HEK293 (cell line): ENCODE results near the gene CABCOCO1.

Source experiments
- CTCF ChIA-PET: fragments of 350-600 bp; formaldehyde crosslinking; extraction: SDS; loops from one replicate; lab custom pipeline; 2021; ENCODE audit warnings: antibody characterized with exemption; lab: Yijun Ruan, JAX
- POLR2A ChIA-PET: fragments of 300-600 bp; formaldehyde crosslinking; extraction: SDS; loops from one replicate; lab custom pipeline; 2020; ENCODE audit warnings: antibody characterized with exemption, inconsistent platforms; lab: Yijun Ruan, JAX
- H3K27ac ChIP-seq: fragments of 200-500 bp; sonication (Bioruptor generic); 2 replicates; pipeline ENCODE4 v1.5.1; 2014; ENCODE audit warnings: low read depth, low read length, control low read depth, inconsistent platforms; ENCODE audit errors: extremely low read depth
- H3K36me3 ChIP-seq, 2 experiments: fragments of 200-500 bp in 1 of 2; sonication (Bioruptor generic) in 1 of 2; 1 replicate in 1 of 2; 2 replicates in 1 of 2; pipeline ENCODE4 v1.5.1; 2014 to 2017; ENCODE audit warnings: inconsistent platforms in 2 of 2, low read length in 2 of 2; ENCODE audit not compliant: control insufficient read depth in 2 of 2, insufficient read depth in 1 of 2
- H3K4me1 ChIP-seq: fragments of 200-500 bp; sonication (Bioruptor generic); 2 replicates; pipeline ENCODE4 v1.5.1; 2014; ENCODE audit warnings: mild to moderate bottlenecking, low read length, inconsistent platforms; ENCODE audit not compliant: control insufficient read depth, insufficient read depth
- H3K4me3 ChIP-seq: 2 replicates; pipeline ENCODE4 v1.5.1; 2011; ENCODE audit warnings: low read depth, mild to moderate bottlenecking, control low read depth, low read length, moderate library complexity
- H3K9me3 ChIP-seq: fragments of 200-500 bp; sonication (Bioruptor generic); 2 replicates; pipeline ENCODE4 v1.5.1; 2014; ENCODE audit warnings: low read depth, low read length, inconsistent platforms; ENCODE audit not compliant: control insufficient read depth, insufficient read depth
- GFI1B ChIP-seq: fragments of 450-650 bp; formaldehyde crosslinking; IDR thresholded peaks from 2 replicates; pipeline ENCODE4 v1.5.1; 2016; ENCODE audit warnings: missing biosample characterization, missing genetic modification characterization
- SCRT1 ChIP-seq: fragments of 450-650 bp; formaldehyde crosslinking; IDR thresholded peaks from 2 replicates; pipeline ENCODE4 v1.5.1; 2016; ENCODE audit warnings: missing biosample characterization, missing genetic modification characterization, borderline replicate concordance
- YY1 ChIP-seq: fragments of 450-650 bp; formaldehyde crosslinking; IDR thresholded peaks from 2 replicates; pipeline ENCODE4 v1.5.1; 2018; ENCODE audit warnings: missing biosample characterization, missing genetic modification characterization
- ZFP37 ChIP-seq: fragments of 450-650 bp; formaldehyde crosslinking; IDR thresholded peaks from 2 replicates; pipeline ENCODE4 v1.5.1; 2016; ENCODE audit warnings: missing biosample characterization, missing genetic modification characterization
- ZNF214 ChIP-seq: fragments of 450-650 bp; formaldehyde crosslinking; IDR thresholded peaks from 2 replicates; pipeline ENCODE4 v1.5.1; 2017; ENCODE audit warnings: missing biosample characterization, mild to moderate bottlenecking, missing genetic modification characterization, borderline replicate concordance
- ZNF324 ChIP-seq: fragments of 450-650 bp; formaldehyde crosslinking; IDR thresholded peaks from 2 replicates; pipeline ENCODE4 v1.5.1; 2016; ENCODE audit warnings: missing biosample characterization, missing genetic modification characterization
- ZNF394 ChIP-seq: fragments of 450-650 bp; formaldehyde crosslinking; IDR thresholded peaks from 2 replicates; pipeline ENCODE4 v1.5.1; 2016; ENCODE audit warnings: missing biosample characterization, missing genetic modification characterization, mild to moderate bottlenecking, moderate library complexity, borderline replicate concordance
- ZNF521 ChIP-seq: fragments of 450-650 bp; formaldehyde crosslinking; IDR thresholded peaks from 2 replicates; pipeline ENCODE4 v1.5.1; 2017; ENCODE audit warnings: missing biosample characterization, mild to moderate bottlenecking, missing genetic modification characterization
- ZNF544 ChIP-seq: fragments of 450-650 bp; formaldehyde crosslinking; IDR thresholded peaks from 2 replicates; pipeline ENCODE4 v1.5.0; 2017; ENCODE audit warnings: missing biosample characterization, missing genetic modification characterization
- ZNF600 ChIP-seq: fragments of 450-650 bp; formaldehyde crosslinking; IDR thresholded peaks from 2 replicates; pipeline ENCODE4 v1.5.1; 2016; ENCODE audit warnings: missing biosample characterization, missing genetic modification characterization
- ZNF624 ChIP-seq: fragments of 450-650 bp; formaldehyde crosslinking; IDR thresholded peaks from 2 replicates; pipeline ENCODE4 v1.5.1; 2017; ENCODE audit warnings: missing biosample characterization, missing genetic modification characterization
- ZNF701 ChIP-seq: fragments of 450-650 bp; formaldehyde crosslinking; IDR thresholded peaks from 2 replicates; pipeline ENCODE4 v1.5.1; 2016; ENCODE audit warnings: missing biosample characterization, missing genetic modification characterization
- ZNF791 ChIP-seq: fragments of 450-650 bp; formaldehyde crosslinking; IDR thresholded peaks from 2 replicates; pipeline ENCODE4 v1.5.1; 2016; ENCODE audit warnings: missing biosample characterization, missing genetic modification characterization
- ZSCAN30 ChIP-seq: fragments of 450-650 bp; IDR thresholded peaks from 2 replicates; pipeline ENCODE4 v1.5.1; 2018; ENCODE audit warnings: missing biosample characterization, mild to moderate bottlenecking, missing genetic modification characterization, moderate library complexity
- TF ChIP-seq, protein P1 (sequence below): fragments of 450-650 bp; formaldehyde crosslinking; conservative IDR thresholded peaks from 2 replicates; pipeline ENCODE4 v1.5.1; 2016; ENCODE audit warnings: low read depth, missing biosample characterization, missing genetic modification characterization
- TF ChIP-seq, protein P2 (sequence below): fragments of 450-650 bp; formaldehyde crosslinking; IDR thresholded peaks from 2 replicates; pipeline ENCODE4 v1.5.1; 2016; ENCODE audit warnings: missing biosample characterization, missing genetic modification characterization
- TF ChIP-seq, protein P3 (sequence below): fragments of 450-650 bp; formaldehyde crosslinking; conservative IDR thresholded peaks from 2 replicates; pipeline ENCODE4 v1.5.1; 2016; ENCODE audit warnings: low read depth, missing biosample characterization, missing genetic modification characterization

The CABCOCO1 gene

DNA sequence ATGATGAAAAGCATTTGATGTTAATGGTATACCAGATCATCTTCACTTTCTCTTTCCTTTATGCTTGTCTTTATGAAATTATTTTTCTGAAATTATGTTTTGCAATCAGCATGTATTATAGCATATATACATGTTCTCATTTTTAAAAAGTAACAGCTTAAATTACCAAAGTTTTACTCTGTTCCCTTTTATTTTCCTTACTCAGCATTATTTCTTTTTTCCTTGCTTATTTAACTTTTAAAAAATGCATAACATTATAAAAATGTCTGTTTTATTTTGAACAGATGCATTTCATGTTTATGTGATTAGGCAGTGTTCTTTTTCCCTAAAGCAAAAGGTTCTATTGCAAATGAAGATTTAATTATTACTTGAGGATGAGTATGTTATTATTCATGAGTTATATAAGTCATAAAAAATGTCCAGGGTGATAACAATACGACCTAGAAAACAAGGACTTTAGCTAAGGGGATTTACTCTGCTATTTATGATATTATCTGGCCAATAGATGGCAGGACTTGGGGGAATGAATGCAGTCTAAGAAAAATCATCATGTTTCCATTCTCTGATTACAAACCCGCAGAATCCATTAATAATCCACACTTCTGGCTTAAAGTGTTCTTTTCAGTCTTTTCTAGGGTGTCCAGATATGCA is 38.5 kb downstream of the CABCOCO1 start:
- H3K9me3 ChIP-seq = no peaks in the 10 kb centered on the region
- no peaks in the 10 kb centered on the region for H3K36me3 ChIP-seq
- no peaks in the 10 kb centered on the region for H3K4me1 ChIP-seq
- H3K4me3 ChIP-seq = no peak overlapping the region
- TF ChIP-seq ZNF600 (tag by site-specific recombination) (no peak), ZNF791 (tag by site-specific recombination) (no peak), SCRT1 (tag by site-specific recombination) (no peak), GFI1B (tag by site-specific recombination) (no peak), ZNF544 (tag by site-specific recombination) (no peak), YY1 (tag by site-specific recombination) (no peak), ZFP37 (tag by site-specific recombination) (no peak)
- TF ChIP-seq, protein P1, sequence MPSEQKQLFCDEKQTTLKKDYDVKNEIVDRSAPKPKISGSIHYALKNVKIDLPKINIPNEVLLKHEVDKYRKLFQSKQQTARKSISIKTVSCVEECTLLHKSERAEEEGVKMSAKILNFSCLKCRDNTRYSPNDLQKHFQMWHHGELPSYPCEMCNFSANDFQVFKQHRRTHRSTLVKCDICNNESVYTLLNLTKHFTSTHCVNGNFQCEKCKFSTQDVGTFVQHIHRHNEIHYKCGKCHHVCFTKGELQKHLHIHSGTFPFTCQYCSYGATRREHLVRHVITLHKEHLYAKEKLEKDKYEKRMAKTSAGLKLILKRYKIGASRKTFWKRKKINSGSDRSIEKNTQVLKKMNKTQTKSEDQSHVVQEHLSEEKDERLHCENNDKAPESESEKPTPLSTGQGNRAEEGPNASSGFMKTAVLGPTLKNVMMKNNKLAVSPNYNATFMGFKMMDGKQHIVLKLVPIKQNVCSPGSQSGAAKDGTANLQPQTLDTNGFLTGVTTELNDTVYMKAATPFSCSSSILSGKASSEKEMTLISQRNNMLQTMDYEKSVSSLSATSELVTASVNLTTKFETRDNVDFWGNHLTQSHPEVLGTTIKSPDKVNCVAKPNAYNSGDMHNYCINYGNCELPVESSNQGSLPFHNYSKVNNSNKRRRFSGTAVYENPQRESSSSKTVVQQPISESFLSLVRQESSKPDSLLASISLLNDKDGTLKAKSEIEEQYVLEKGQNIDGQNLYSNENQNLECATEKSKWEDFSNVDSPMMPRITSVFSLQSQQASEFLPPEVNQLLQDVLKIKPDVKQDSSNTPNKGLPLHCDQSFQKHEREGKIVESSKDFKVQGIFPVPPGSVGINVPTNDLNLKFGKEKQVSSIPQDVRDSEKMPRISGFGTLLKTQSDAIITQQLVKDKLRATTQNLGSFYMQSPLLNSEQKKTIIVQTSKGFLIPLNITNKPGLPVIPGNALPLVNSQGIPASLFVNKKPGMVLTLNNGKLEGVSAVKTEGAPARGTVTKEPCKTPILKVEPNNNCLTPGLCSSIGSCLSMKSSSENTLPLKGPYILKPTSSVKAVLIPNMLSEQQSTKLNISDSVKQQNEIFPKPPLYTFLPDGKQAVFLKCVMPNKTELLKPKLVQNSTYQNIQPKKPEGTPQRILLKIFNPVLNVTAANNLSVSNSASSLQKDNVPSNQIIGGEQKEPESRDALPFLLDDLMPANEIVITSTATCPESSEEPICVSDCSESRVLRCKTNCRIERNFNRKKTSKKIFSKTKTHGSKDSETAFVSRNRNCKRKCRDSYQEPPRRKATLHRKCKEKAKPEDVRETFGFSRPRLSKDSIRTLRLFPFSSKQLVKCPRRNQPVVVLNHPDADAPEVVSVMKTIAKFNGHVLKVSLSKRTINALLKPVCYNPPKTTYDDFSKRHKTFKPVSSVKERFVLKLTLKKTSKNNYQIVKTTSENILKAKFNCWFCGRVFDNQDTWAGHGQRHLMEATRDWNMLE (tag by site-specific recombination) = no peak
- ChIA-PET CTCF (interaction anchor here (0.6 kb wide), 1 partner anchor 26 kb away, joined by 3 read pairs; no protein-coding TSS in a partner anchor), POLR2A (no interaction called here)
- no peak overlapping the region for H3K27ac ChIP-seq

DNA sequence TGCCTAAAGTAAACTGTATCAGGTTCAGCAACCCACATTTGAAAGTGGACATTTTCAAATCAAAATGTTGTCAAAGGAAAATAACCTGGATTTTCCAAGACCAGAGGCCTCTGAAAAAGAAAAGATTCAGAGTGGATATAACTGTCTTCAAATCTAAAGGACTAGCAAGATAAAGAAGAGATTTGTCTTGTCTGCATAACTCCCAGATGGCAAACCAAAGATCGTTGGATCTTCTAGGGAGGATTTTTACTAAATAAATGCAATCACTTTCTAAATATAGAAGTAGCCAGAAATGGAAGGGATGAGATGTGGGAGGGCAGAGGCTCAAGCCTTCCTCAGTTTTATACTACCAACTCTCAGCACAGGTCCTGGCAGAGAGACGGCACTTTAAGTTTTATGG is 39.0 kb downstream of the CABCOCO1 start:
- TF ChIP-seq, protein P2, sequence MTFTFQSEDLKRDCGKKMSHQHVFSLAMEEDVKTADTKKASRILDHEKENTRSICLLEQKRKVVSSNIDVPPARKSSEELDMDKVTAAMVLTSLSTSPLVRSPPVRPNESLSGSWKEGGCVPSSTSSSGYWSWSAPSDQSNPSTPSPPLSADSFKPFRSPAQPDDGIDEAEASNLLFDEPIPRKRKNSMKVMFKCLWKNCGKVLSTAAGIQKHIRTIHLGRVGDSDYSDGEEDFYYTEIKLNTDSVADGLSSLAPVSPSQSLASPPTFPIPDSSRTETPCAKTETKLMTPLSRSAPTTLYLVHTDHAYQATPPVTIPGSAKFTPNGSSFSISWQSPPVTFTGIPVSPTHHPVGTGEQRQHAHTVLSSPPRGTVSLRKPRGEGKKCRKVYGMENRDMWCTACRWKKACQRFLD (tag by site-specific recombination) = no peak
- TF ChIP-seq ZNF324 (no peak), ZNF521 (tag by site-specific recombination) (no peak), ZNF624 (tag by site-specific recombination) (no peak), ZNF701 (no peak), ZNF214 (tag by site-specific recombination) (no peak), ZSCAN30 (tag by site-specific recombination) (no peak), ZNF394 (no peak)
- TF ChIP-seq, protein P3, sequence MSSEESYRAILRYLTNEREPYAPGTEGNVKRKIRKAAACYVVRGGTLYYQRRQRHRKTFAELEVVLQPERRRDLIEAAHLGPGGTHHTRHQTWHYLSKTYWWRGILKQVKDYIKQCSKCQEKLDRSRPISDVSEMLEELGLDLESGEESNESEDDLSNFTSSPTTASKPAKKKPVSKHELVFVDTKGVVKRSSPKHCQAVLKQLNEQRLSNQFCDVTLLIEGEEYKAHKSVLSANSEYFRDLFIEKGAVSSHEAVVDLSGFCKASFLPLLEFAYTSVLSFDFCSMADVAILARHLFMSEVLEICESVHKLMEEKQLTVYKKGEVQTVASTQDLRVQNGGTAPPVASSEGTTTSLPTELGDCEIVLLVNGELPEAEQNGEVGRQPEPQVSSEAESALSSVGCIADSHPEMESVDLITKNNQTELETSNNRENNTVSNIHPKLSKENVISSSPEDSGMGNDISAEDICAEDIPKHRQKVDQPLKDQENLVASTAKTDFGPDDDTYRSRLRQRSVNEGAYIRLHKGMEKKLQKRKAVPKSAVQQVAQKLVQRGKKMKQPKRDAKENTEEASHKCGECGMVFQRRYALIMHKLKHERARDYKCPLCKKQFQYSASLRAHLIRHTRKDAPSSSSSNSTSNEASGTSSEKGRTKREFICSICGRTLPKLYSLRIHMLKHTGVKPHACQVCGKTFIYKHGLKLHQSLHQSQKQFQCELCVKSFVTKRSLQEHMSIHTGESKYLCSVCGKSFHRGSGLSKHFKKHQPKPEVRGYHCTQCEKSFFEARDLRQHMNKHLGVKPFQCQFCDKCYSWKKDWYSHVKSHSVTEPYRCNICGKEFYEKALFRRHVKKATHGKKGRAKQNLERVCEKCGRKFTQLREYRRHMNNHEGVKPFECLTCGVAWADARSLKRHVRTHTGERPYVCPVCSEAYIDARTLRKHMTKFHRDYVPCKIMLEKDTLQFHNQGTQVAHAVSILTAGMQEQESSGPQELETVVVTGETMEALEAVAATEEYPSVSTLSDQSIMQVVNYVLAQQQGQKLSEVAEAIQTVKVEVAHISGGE (tag by site-specific recombination) = no peak
- POLR2A ChIA-PET = no interaction called here
- no peaks in the 10 kb centered on the region for H3K4me1 ChIP-seq
- H3K4me3 ChIP-seq = no peak overlapping the region
- CTCF ChIA-PET = no interaction called here
- H3K9me3 ChIP-seq = no peaks in the 10 kb centered on the region
- no peaks in the 10 kb centered on the region for H3K36me3 ChIP-seq
- no peak overlapping the region for H3K27ac ChIP-seq
